GM21381 (cell line): ENCODE data around the gene NTNG1.
"Not testable (repeated sequence)": the region's sequence is repeated elsewhere in the genome, so short reads cannot be mapped to it uniquely, and the experiment has no call there.

Source experiments
- ATAC-seq: cut with Tn5 transposase; IDR thresholded peaks from one replicate; pipeline ENCODE4 v1.9.1; 2021; ENCODE audit warnings: mild to moderate bottlenecking, moderate library complexity; ENCODE audit not compliant: unreplicated experiment

Gene NTNG1

GRCh38 chr1:107140703-107141490 is at the start of gene NTNG1:
NTNG1 (plus strand) TSS chr1:107141039.
- peak; percentile 41 for ATAC-seq

GRCh38 chr1:107091418-107091817 is 49.4 kb upstream of the NTNG1 start:
- no peak for ATAC-seq

- not testable (repeated sequence) for ATAC-seq
Measured at GRCh38 chr1:107093395-107093794, 47.4 kb upstream of the NTNG1 start.

- no peak for ATAC-seq
Measured at GRCh38 chr1:107095647-107096046, 45.2 kb upstream of the NTNG1 start.

GRCh38 chr1:107096690-107097089 is 44.1 kb upstream of the NTNG1 start:
- ATAC-seq: no peak

GRCh38 chr1:107098961-107099360 is 41.9 kb upstream of the NTNG1 start:
- ATAC-seq: no peak

GRCh38 chr1:107100331-107100984 is 40.4 kb upstream of the NTNG1 start:
- no peak for ATAC-seq

- no peak for ATAC-seq
Measured at GRCh38 chr1:107105914-107106313, 34.9 kb upstream of the NTNG1 start.

GRCh38 chr1:107110326-107110725 is 30.5 kb upstream of the NTNG1 start:
- no peak for ATAC-seq

GRCh38 chr1:107116306-107116790 is 24.5 kb upstream of the NTNG1 start:
- no peak for ATAC-seq

GRCh38 chr1:107122225-107122624 is 18.6 kb upstream of the NTNG1 start:
- no peak for ATAC-seq

GRCh38 chr1:107123741-107124140 is 17.1 kb upstream of the NTNG1 start:
- no peak for ATAC-seq

- ATAC-seq: no peak
Measured at GRCh38 chr1:107124694-107125093, 16.1 kb upstream of the NTNG1 start.

GRCh38 chr1:107132195-107132594 is 8.6 kb upstream of the NTNG1 start:
- peak; percentile 53 for ATAC-seq

GRCh38 chr1:107132780-107133179 is 8.1 kb upstream of the NTNG1 start:
- ATAC-seq: peak; percentile 53

- no peak for ATAC-seq
Measured at GRCh38 chr1:107135463-107135862, 5.4 kb upstream of the NTNG1 start.

GRCh38 chr1:107138166-107138565 is 2.7 kb upstream of the NTNG1 start:
- no peak for ATAC-seq

GRCh38 chr1:107138767-107139445 is 1.9 kb upstream of the NTNG1 start:
- ATAC-seq: no peak

GRCh38 chr1:107139833-107140702 is 771 bp upstream of the NTNG1 start:
- no peak for ATAC-seq

GRCh38 chr1:107141491-107142126 is 770 bp downstream of the NTNG1 start:
- ATAC-seq: peak; percentile 27
